Type B pancreatic cell (in vitro differentiated cells): ENCODE data around the gene RRAD. TPM values are rescaled to one million over a fixed set of nuclear protein-coding genes. Genes with fewer than 3 reads are reported as not detected.

Experiments
- DNase-seq: peaks from one replicate; pipeline ENCODE4 v3.0.0; 2021; ENCODE audit warnings: mixed read lengths; ENCODE audit not compliant: unreplicated experiment; ENCODE audit errors: extremely low spot score
- H3K27ac Mint-ChIP-seq: 2 replicates; pipeline ENCODE4 v1.8.0; 2021; ENCODE audit warnings: mild to moderate bottlenecking, mixed read lengths
- H3K27me3 Mint-ChIP-seq: 2 replicates; pipeline ENCODE4 v1.8.0; 2021; ENCODE audit warnings: mixed read lengths
- H3K36me3 Mint-ChIP-seq: 2 replicates; pipeline ENCODE4 v1.8.0; 2021; ENCODE audit warnings: mixed read lengths
- H3K4me1 Mint-ChIP-seq: one replicate; pipeline ENCODE4 v1.8.0; 2021; ENCODE audit warnings: mixed read lengths; ENCODE audit not compliant: unreplicated experiment
- H3K4me3 Mint-ChIP-seq: 2 replicates; pipeline ENCODE4 v1.8.0; 2021; ENCODE audit warnings: mild to moderate bottlenecking, mixed read lengths
- H3K9me3 Mint-ChIP-seq: 2 replicates; pipeline ENCODE4 v1.8.0; 2021; ENCODE audit warnings: mixed read lengths
- total RNA-seq: library from RNA; stranded (reverse); gene quantifications from 2 replicates; pipeline ENCODE4 v1.2.1, GENCODE V29; 2021; ENCODE audit warnings: low replicate concordance
- TF ChIP-seq, protein P1 (sequence below): fragments of 200-600 bp; sonication (generic); conservative IDR thresholded peaks from 2 replicates; pipeline ENCODE4 v1.5.0; 2021; ENCODE audit warnings: antibody characterized with exemption, mild to moderate bottlenecking

RRAD gene
- total RNA-seq, 1 donor from 2014 or later, result 1.3 TPM

- H3K36me3 Mint-ChIP-seq, result no peaks in the 10 kb centered on the region
- DNase-seq, result no peak
- H3K4me1 Mint-ChIP-seq, result peaks cover 5% of the 10 kb centered on the region
- no peak overlapping the region for H3K4me3 Mint-ChIP-seq
- peaks cover 4% of the 10 kb centered on the region for H3K9me3 Mint-ChIP-seq
- no peak overlapping the region for H3K27ac Mint-ChIP-seq
- peaks cover 16% of the 10 kb centered on the region for H3K27me3 Mint-ChIP-seq
- TF ChIP-seq, protein P1, sequence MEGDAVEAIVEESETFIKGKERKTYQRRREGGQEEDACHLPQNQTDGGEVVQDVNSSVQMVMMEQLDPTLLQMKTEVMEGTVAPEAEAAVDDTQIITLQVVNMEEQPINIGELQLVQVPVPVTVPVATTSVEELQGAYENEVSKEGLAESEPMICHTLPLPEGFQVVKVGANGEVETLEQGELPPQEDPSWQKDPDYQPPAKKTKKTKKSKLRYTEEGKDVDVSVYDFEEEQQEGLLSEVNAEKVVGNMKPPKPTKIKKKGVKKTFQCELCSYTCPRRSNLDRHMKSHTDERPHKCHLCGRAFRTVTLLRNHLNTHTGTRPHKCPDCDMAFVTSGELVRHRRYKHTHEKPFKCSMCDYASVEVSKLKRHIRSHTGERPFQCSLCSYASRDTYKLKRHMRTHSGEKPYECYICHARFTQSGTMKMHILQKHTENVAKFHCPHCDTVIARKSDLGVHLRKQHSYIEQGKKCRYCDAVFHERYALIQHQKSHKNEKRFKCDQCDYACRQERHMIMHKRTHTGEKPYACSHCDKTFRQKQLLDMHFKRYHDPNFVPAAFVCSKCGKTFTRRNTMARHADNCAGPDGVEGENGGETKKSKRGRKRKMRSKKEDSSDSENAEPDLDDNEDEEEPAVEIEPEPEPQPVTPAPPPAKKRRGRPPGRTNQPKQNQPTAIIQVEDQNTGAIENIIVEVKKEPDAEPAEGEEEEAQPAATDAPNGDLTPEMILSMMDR, result no peak
Observed at GRCh38 chr16:66911112-66911511, 14.2 kb downstream of the RRAD start.

DNA sequence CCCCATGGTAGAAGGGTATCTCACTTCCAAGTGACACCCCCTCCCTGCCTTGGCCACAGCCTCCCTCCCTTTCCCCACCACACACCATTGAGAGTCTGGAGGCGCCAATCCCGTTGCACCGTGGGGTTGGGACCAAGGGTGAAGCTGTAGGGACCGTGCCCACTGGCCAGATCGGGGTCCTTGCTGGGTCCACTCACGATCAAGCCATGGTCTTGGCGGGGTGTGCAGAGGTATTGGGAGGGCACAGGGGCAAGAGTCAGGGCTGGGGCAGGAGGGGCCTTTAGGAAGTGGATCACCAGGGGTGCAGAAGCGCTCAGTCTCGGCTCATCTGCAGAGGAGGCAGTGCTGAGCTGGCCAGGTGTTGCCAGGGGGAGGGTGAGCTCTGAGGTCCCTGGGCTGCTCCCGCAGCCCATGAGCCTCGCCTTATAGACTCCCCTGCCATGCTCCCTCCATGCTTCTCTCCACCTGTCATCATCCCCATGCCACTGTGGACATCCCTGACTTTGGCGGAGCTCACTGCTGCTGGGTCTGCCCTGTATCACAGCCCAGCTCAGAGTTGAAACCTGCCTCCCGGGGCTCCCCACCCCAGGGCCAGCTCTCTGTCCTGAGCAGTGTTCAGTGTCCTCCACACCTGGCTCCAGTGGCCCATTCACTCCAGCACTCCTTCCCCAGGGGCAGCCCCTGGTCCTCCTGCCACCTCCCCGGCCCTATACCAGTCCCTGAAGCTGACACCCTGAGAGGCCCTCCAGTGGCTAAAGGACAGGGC is 15.0 kb downstream of the RRAD start:
- Mint-ChIP-seq H3K4me3 (no peak overlapping the region), H3K4me1 (peaks cover 10% of the 10 kb centered on the region), H3K9me3 (peaks cover 8% of the 10 kb centered on the region), H3K27ac (no peak overlapping the region), H3K27me3 (peaks cover 13% of the 10 kb centered on the region), H3K36me3 (no peaks in the 10 kb centered on the region)
- TF ChIP-seq, protein P1, result no peak
- DNase-seq, result no peak

DNA sequence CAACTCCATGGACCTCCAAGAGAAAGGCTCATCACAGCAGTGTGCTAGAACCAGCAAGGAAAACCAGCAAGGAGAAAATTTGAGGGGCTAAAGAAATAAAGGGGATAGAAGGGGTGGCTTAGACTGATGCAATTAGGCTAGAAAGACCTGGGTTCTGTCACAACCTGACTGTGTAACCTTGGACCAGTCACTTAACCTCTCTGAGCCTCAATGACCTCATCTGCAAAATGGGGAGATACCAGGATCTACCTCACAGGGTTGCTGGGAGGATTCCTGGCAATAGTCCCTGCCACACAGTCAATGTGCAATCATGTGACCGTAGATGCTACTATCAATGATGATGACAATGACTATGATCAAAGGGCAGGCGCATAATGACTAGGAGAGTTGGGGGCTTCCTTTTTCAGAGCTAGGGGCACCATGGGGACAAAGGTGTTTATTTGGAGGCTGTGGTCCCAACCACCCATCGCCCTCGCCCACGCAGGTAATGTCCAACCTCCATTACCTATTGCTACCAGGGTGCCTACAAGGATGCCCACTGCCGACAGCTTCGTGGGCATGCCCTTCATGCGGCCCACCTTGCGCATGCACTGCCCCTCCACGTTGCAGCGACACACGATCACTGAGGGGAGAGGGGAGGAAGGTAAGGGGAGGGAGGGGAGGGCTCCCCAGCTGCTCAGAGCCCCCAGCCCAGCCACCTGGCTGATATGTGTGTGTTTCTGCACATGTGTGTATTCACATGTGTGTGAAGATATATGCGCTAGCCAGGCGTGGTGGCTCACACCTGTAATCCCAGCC is 16.4 kb downstream of the RRAD start:
- TF ChIP-seq, protein P1, result no peak
- no peak overlapping the region for H3K4me3 Mint-ChIP-seq

DNA sequence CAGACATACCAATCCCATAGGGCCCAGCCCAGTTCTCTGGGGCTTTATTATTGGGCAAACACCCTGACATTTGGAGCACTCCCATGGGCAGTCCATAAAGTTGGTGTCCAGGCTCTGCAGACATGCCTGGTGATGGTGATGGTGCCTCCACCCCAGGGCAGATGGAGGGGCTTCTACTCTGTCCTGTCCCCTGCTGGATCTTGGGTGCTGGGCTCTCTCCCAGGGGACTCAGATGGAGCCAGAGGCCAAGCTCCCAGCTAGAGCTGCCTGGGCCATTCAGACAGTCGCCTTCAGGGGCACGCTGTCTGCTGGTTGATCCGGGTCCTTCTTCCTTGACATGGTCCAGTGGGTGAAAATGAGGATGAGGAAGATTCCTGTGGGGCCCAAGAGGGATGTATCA is 17.2 kb downstream of the RRAD start:
- TF ChIP-seq, protein P1, result no peak
- Mint-ChIP-seq H3K4me3 (no peak overlapping the region), H3K9me3 (peaks cover 8% of the 10 kb centered on the region), H3K36me3 (no peaks in the 10 kb centered on the region), H3K4me1 (peaks cover 19% of the 10 kb centered on the region), H3K27ac (no peak overlapping the region), H3K27me3 (peaks cover 3% of the 10 kb centered on the region)
- no peak for DNase-seq

More for the DNA sequence above, 16.4 kb downstream of the RRAD start:
- H3K4me1 Mint-ChIP-seq, result peaks cover 19% of the 10 kb centered on the region
- peaks cover 3% of the 10 kb centered on the region for H3K27me3 Mint-ChIP-seq
- peaks cover 8% of the 10 kb centered on the region for H3K9me3 Mint-ChIP-seq
- no peak overlapping the region for H3K27ac Mint-ChIP-seq
- no peak for DNase-seq
- H3K36me3 Mint-ChIP-seq, result no peaks in the 10 kb centered on the region

GRCh38 chr16:66906916-66907836 is 18.2 kb downstream of the RRAD start:
- no peak overlapping the region for H3K4me3 Mint-ChIP-seq
- peaks cover 8% of the 10 kb centered on the region for H3K9me3 Mint-ChIP-seq
- DNase-seq, result no peak
- TF ChIP-seq, protein P1, result no peak
- H3K27me3 Mint-ChIP-seq, result peaks cover 3% of the 10 kb centered on the region
- H3K36me3 Mint-ChIP-seq, result no peaks in the 10 kb centered on the region
- H3K27ac Mint-ChIP-seq, result no peak overlapping the region
- H3K4me1 Mint-ChIP-seq, result peaks cover 19% of the 10 kb centered on the region
